GM23248 (cell line): ENCODE data around the gene ARHGAP23. TPM values are rescaled to one million over a fixed set of nuclear protein-coding genes. Genes with fewer than 3 reads are reported as not detected.

Source experiments
- DNase-seq: peaks from one replicate; pipeline ENCODE4 v3.0.0-alpha.2; 2015
- H2AFZ ChIP-seq: fragments of 200-600 bp; sonication (generic); 2 replicates; pipeline ENCODE4 v1.6.1; 2016; ENCODE audit warnings: antibody characterized with exemption
- H3F3A ChIP-seq: fragments of 200-600 bp; sonication (generic); 2 replicates; pipeline ENCODE4 v1.6.1; 2016; ENCODE audit warnings: mild to moderate bottlenecking, antibody characterized with exemption, mixed run types; ENCODE audit not compliant: insufficient read depth
- H3K27ac ChIP-seq: fragments of 200-600 bp; sonication (generic); 2 replicates; pipeline ENCODE4 v1.5.1; 2016; ENCODE audit warnings: mild to moderate bottlenecking
- H3K27me3 ChIP-seq: fragments of 200-600 bp; sonication (generic); replicated peaks from 2 replicates; pipeline ENCODE4 v1.6.1; 2016; ENCODE audit warnings: mild to moderate bottlenecking; ENCODE audit not compliant: insufficient read depth
- H3K36me3 ChIP-seq: fragments of 200-600 bp; sonication (generic); 2 replicates; pipeline ENCODE4 v1.6.1; 2016; ENCODE audit warnings: low read depth, mild to moderate bottlenecking
- H3K4me1 ChIP-seq: fragments of 200-600 bp; sonication (generic); 2 replicates; pipeline ENCODE4 v1.6.1; 2016; ENCODE audit warnings: mild to moderate bottlenecking; ENCODE audit not compliant: insufficient read depth
- H3K4me2 ChIP-seq: fragments of 200-600 bp; sonication (generic); one replicate; pipeline ENCODE4 v1.6.1; 2016; ENCODE audit warnings: mild to moderate bottlenecking; ENCODE audit not compliant: unreplicated experiment
- H3K4me3 ChIP-seq: fragments of 200-600 bp; sonication (generic); 2 replicates; pipeline ENCODE4 v1.5.1; 2016; ENCODE audit warnings: mild to moderate bottlenecking
- H3K79me2 ChIP-seq: fragments of 200-600 bp; sonication (generic); 2 replicates; pipeline ENCODE4 v1.6.1; 2016; ENCODE audit warnings: mild to moderate bottlenecking; ENCODE audit not compliant: insufficient read depth
- H3K9ac ChIP-seq: fragments of 200-600 bp; sonication (generic); 2 replicates; pipeline ENCODE4 v1.6.1; 2016; ENCODE audit warnings: mild to moderate bottlenecking
- H3K9me2 ChIP-seq: fragments of 200-600 bp; sonication (generic); 2 replicates; pipeline ENCODE4 v1.6.1; 2016; ENCODE audit warnings: mixed run types, mild to moderate bottlenecking, moderate library complexity; ENCODE audit not compliant: insufficient read depth
- H3K9me3 ChIP-seq: fragments of 200-600 bp; sonication (generic); one replicate; pipeline ENCODE4 v1.6.1; 2017; ENCODE audit warnings: low read depth
- H4K20me1 ChIP-seq: fragments of 200-600 bp; sonication (generic); 2 replicates; pipeline ENCODE4 v1.6.0; 2016; ENCODE audit not compliant: insufficient read depth
- EZH2 ChIP-seq: fragments of 200-600 bp; sonication (generic); IDR thresholded peaks from 2 replicates; pipeline ENCODE4 v1.6.1; 2018; ENCODE audit warnings: antibody characterized with exemption, mild to moderate bottlenecking; ENCODE audit not compliant: insufficient read depth, poor library complexity, severe bottlenecking
- EZH2phosphoT487 ChIP-seq: fragments of 200-600 bp; sonication (generic); IDR thresholded peaks from 2 replicates; pipeline ENCODE4 v1.6.1; 2018; ENCODE audit warnings: antibody characterized with exemption, moderate library complexity, mild to moderate bottlenecking, low read depth; ENCODE audit not compliant: insufficient read depth
- WGBS, 2 experiments: methylation state at CpG; one replicate each; pipeline ENCODE4 v1.1.6; 2015 to 2017; ENCODE audit warnings: low lambda C conversion rate in 2 of 2, low coverage in 1 of 2; ENCODE audit errors: missing lambda C conversion rate in 2 of 2; 5-methylcytosine and 5-hydroxymethylcytosine counted together
- in situ Hi-C: fragments of 300-500 bp; cut with MboI; formaldehyde crosslinking; loops from 2 replicates; pipeline ENCODE4 v1.15.0; 2020
- polyA plus RNA-seq: library from polyadenylated mRNA; unstranded; fragments of >200 nt; fragmentation: Nextera tagmentation; extraction: Ambion mirVana; gene quantifications from 2 replicates; pipeline ENCODE4 v1.2.1, GENCODE V29; 2016
- total RNA-seq: library from RNA; depleted of rRNA; stranded (reverse); fragments of >200 nt; shearing (Covaris generic); gene quantifications from 2 replicates; pipeline ENCODE4 v1.2.3, GENCODE V29; 2014

ARHGAP23 gene
- total and polyA plus RNA-seq, 2 experiments from 2014 or later, result 6.6 to 69.4 TPM

DNA sequence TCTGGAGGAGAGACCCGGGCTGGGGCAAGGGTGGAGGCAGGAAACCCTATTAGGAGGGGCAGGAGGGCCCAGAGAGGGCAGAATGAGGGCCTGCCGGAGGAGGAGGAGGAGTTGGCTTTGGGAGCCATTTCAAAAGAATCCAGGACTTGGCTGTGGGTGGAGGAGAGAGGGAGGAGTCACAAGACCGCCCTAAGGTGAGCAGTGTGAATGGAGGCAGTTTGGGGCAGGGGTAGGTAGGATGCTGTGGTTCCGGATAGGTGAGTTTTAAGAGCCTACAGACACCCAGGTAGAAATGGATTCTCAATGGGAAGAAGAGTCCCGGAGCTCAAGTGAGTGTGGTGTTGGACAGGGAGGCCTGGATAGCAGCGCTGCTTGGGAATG is 80.3 kb downstream of the ARHGAP23 start:
- H3K27ac ChIP-seq, result no peak overlapping the region
- DNase-seq, result no peak
- H3K9me3 ChIP-seq, result no peaks in the 10 kb centered on the region
- H3K27me3 ChIP-seq, result no peaks in the 10 kb centered on the region
- H3K4me1 ChIP-seq, result peaks cover 14% of the 10 kb centered on the region
- H3K9ac ChIP-seq, result no peak overlapping the region
- H3F3A ChIP-seq, result peaks cover 23% of the 10 kb centered on the region
- WGBS, 2 experiments, result 89 to 90% methylated on average over 6 of the region's 6 CpGs
- H3K9me2 ChIP-seq, result no peaks in the 10 kb centered on the region
- H3K4me3 ChIP-seq, result no peak overlapping the region
- no peaks in the 10 kb centered on the region for H3K79me2 ChIP-seq
- no peak overlapping the region for H2AFZ ChIP-seq
- in situ Hi-C loops, result no loop called here
- no peak overlapping the region for H3K4me2 ChIP-seq
- peaks cover 35% of the 10 kb centered on the region for H3K36me3 ChIP-seq
- H4K20me1 ChIP-seq, result no peaks in the 10 kb centered on the region
- TF ChIP-seq EZH2 (no peak), EZH2phosphoT487 (no peak)

DNA sequence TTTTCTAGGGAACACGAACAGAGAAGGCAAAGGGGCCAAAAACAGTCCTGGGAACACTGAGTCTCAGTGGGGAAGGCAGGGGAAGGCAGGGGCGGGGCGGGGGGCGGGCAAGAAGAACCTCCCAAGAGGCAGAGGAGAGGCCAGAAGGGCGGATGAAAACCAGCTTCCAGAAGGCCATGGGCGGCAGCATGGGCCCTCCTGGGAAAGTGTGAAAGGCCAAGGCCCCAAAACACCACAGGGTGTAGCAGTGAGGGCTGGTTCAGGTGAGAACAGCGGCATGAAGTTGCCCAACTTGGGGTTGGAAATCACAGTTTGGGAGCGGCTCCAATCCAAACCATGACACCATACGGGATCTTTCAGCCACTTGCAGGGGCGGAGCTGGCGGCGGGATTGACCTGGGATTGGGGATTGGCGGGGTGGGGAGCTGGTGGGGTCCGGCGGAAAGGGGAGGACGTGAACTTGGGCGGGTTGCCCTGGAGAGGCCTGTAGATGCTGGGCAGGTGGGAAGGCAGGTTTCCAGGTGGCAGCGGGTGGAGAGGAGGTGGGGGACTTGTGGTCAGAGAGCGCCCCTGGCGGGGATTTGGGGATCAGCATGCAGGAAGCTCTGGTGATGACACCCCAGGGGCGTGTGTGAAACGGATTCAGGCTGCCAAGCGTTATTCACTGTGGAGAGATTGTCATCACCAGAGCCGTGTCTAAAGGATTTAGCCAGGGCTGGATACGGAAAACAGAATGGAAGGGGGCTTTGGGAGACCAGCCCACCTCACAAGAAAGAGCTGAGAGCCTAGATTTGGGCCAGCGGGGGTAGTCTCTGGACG is 80.9 kb downstream of the ARHGAP23 start:
- Histone ChIP-seq H4K20me1 (no peaks in the 10 kb centered on the region), H3K27ac (no peak overlapping the region)
- 75 to 81% methylated on average over 22 to 27 of the region's 27 CpGs for WGBS, 2 experiments

GRCh38 chr17:38509772-38510420 is 81.6 kb downstream of the ARHGAP23 start:
- Histone ChIP-seq H3K4me1 (peaks cover 14% of the 10 kb centered on the region), H3K36me3 (peaks cover 24% of the 10 kb centered on the region), H3K9me3 (no peaks in the 10 kb centered on the region), H4K20me1 (no peaks in the 10 kb centered on the region), H2AFZ (no peak overlapping the region), H3K4me3 (no peak overlapping the region), H3K27me3 (no peaks in the 10 kb centered on the region), H3K9me2 (no peaks in the 10 kb centered on the region), H3K9ac (no peak overlapping the region), H3K79me2 (no peaks in the 10 kb centered on the region), H3K4me2 (no peak overlapping the region), H3K27ac (no peak overlapping the region), H3F3A (peaks cover 23% of the 10 kb centered on the region)
- WGBS, 2 experiments, result 90 to 97% methylated on average over 18 to 80 of the region's 80 CpGs
- no peak for TF ChIP-seq EZH2
- no peak for TF ChIP-seq EZH2phosphoT487
- no peak for DNase-seq
- in situ Hi-C loops, result no loop called here

More for the DNA sequence above, 80.9 kb downstream of the ARHGAP23 start:
- in situ Hi-C loops, result no loop called here
- no peaks in the 10 kb centered on the region for H3K79me2 ChIP-seq
- H3K9me2 ChIP-seq, result no peaks in the 10 kb centered on the region
- peaks cover 14% of the 10 kb centered on the region for H3K4me1 ChIP-seq
- H3F3A ChIP-seq, result peaks cover 23% of the 10 kb centered on the region
- no peak overlapping the region for H2AFZ ChIP-seq
- peak; percentile 83 for DNase-seq
- H3K9ac ChIP-seq, result no peak overlapping the region
- no peak overlapping the region for H3K4me3 ChIP-seq
- no peaks in the 10 kb centered on the region for H3K27me3 ChIP-seq
- no peaks in the 10 kb centered on the region for H3K9me3 ChIP-seq
- no peak for TF ChIP-seq EZH2phosphoT487
- TF ChIP-seq EZH2, result no peak
- H3K4me2 ChIP-seq, result no peak overlapping the region
- H3K36me3 ChIP-seq, result peaks cover 29% of the 10 kb centered on the region

DNA sequence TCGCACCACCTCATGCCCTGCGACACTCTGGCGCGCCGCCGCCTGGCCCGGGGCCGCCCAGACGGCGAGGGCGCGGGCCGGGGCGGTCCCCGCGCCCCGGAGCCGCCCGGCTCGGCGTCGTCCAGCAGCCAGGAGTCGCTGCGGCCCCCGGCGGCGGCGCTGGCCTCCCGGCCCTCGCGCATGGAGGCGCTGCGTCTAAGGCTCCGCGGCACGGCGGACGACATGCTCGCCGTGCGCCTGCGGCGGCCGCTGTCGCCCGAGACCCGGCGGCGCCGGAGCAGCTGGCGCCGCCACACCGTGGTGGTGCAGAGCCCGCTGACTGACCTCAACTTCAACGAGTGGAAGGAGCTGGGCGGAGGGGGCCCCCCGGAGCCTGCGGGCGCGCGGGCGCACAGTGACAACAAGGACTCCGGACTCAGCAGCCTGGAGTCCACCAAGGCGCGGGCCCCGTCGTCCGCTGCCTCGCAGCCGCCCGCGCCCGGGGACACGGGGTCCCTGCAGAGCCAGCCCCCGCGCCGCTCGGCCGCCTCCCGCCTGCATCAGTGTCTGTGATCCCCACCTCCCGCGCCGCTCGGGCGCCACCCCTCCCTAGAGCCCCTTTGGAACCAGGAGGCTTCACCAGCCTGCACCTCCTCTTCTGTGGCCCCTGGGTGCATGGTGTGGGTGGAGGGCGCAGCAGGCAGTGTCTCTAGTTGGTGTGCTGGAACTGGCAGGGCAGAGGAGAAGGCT is 82.3 kb downstream of the ARHGAP23 start:
- H3K36me3 ChIP-seq, result peaks cover 21% of the 10 kb centered on the region
- H3F3A ChIP-seq, result peaks cover 23% of the 10 kb centered on the region
- no peak overlapping the region for H2AFZ ChIP-seq
- H3K27ac ChIP-seq, result no peak overlapping the region
- DNase-seq, result no peak
- peaks cover 14% of the 10 kb centered on the region for H3K4me1 ChIP-seq
- no peaks in the 10 kb centered on the region for H3K27me3 ChIP-seq
- no peak for TF ChIP-seq EZH2
- no peak for TF ChIP-seq EZH2phosphoT487
- no peaks in the 10 kb centered on the region for H3K9me2 ChIP-seq
- H4K20me1 ChIP-seq, result no peaks in the 10 kb centered on the region
- no peak overlapping the region for H3K4me2 ChIP-seq
- no peaks in the 10 kb centered on the region for H3K9me3 ChIP-seq
- 90 to 94% methylated on average over 47 to 86 of the region's 86 CpGs for WGBS, 2 experiments
- no peaks in the 10 kb centered on the region for H3K79me2 ChIP-seq
- H3K9ac ChIP-seq, result no peak overlapping the region
- no peak overlapping the region for H3K4me3 ChIP-seq
- in situ Hi-C loops, result no loop called here
